ENCODE measurements around the gene FOLR2.

Gene FOLR2

GRCh38 chr11:72236083-72236697 is 19.6 kb downstream of the FOLR2 start:
- Histone ChIP-seq H3K4me3 (no peak overlapping the region), H3K27ac (peak overlapping the region in 1 of 2 donors; percentile 31)
- no peak for TF ChIP-seq CTCF (IDR thresholded peaks at IDR 0.05)
- no peak for DNase-seq (ENCODE audit: low spot score)

- TF ChIP-seq CTCF (IDR thresholded peaks at IDR 0.05): no peak
- Histone ChIP-seq H3K4me3 (no peak overlapping the region), H3K27ac (no peak overlapping the region)
- DNase-seq (ENCODE audit: low spot score): no peak
These were observed 20.1 kb downstream of the FOLR2 start for GRCh38 chr11:72236774-72237111.

GRCh38 chr11:72237112-72237931 is 20.7 kb downstream of the FOLR2 start:
- no peak overlapping the region for H3K27ac ChIP-seq
- TF ChIP-seq CTCF (IDR thresholded peaks at IDR 0.05): no peak
- H3K4me3 ChIP-seq: no peak overlapping the region
- no peak for DNase-seq (ENCODE audit: low spot score)

- no peak for DNase-seq (ENCODE audit: low spot score)
- peak overlapping the region in 1 of 2 donors; percentile 15 for H3K27ac ChIP-seq
- H3K4me3 ChIP-seq: no peak overlapping the region
- peak; percentile 49 for TF ChIP-seq CTCF (IDR thresholded peaks at IDR 0.05)
These were observed 21.5 kb downstream of the FOLR2 start for GRCh38 chr11:72238040-72238450.

- no peak for DNase-seq (ENCODE audit: low spot score)
- Histone ChIP-seq H3K27ac (peak overlapping the region in 1 of 2 donors; percentile 52), H3K4me3 (peak overlapping the region; percentile 71)
- peak; percentile 6 for TF ChIP-seq CTCF (IDR thresholded peaks at IDR 0.05)
These were observed 22.1 kb downstream of the FOLR2 start for GRCh38 chr11:72238492-72239312.

- Histone ChIP-seq H3K4me3 (peak overlapping the region; percentile 71), H3K27ac (peak overlapping the region in 1 of 2 donors; percentile 52)
- no peak for DNase-seq (ENCODE audit: low spot score)
- no peak for TF ChIP-seq CTCF (IDR thresholded peaks at IDR 0.05)
These were observed 22.8 kb downstream of the FOLR2 start for GRCh38 chr11:72239313-72239848.

Data from coronary artery (tissue), 2 donors.